HAP-1 (cell line): ENCODE measurements around the gene LATS2.
A peak's percentile ranks its signal among the peaks of the same experiment; 100 is the strongest.

Source experiments
- DNase-seq, 2 experiments: peaks; one replicate each; pipeline ENCODE4 v3.0.0-alpha.2; 2016 to 2020; ENCODE audit warnings: low spot score in 2 of 2
- H3K27me3 ChIP-seq: fragments of 250-450 bp; sonication (Bioruptor Pico); 2 replicates; pipeline ENCODE4 v1.5.1; 2020; ENCODE audit warnings: low read depth, mild to moderate bottlenecking, moderate library complexity
- H3K36me3 ChIP-seq: fragments of 250-450 bp; sonication (Bioruptor Pico); replicated peaks from 2 replicates; pipeline ENCODE4 v1.5.1; 2020; ENCODE audit warnings: mild to moderate bottlenecking
- H3K4me1 ChIP-seq: fragments of 250-450 bp; sonication (Bioruptor Pico); 2 replicates; pipeline ENCODE4 v1.5.1; 2020; ENCODE audit warnings: mild to moderate bottlenecking
- H3K4me3 ChIP-seq: fragments of 250-450 bp; sonication (Bioruptor Pico); 2 replicates; pipeline ENCODE4 v1.5.1; 2020; ENCODE audit warnings: mild to moderate bottlenecking, moderate library complexity
- H3K9me3 ChIP-seq: fragments of 250-450 bp; sonication (Bioruptor Pico); 2 replicates; pipeline ENCODE4 v1.5.1; 2020; ENCODE audit warnings: mild to moderate bottlenecking, moderate library complexity
- in situ Hi-C: fragments of 300-500 bp; cut with MboI; formaldehyde crosslinking; loops from 3 replicates; pipeline ENCODE4 v1.14.3; 2020; ENCODE audit warnings: low sequenced_read_pairs, inconsistent platforms, mixed read lengths

LATS2 gene

DNA sequence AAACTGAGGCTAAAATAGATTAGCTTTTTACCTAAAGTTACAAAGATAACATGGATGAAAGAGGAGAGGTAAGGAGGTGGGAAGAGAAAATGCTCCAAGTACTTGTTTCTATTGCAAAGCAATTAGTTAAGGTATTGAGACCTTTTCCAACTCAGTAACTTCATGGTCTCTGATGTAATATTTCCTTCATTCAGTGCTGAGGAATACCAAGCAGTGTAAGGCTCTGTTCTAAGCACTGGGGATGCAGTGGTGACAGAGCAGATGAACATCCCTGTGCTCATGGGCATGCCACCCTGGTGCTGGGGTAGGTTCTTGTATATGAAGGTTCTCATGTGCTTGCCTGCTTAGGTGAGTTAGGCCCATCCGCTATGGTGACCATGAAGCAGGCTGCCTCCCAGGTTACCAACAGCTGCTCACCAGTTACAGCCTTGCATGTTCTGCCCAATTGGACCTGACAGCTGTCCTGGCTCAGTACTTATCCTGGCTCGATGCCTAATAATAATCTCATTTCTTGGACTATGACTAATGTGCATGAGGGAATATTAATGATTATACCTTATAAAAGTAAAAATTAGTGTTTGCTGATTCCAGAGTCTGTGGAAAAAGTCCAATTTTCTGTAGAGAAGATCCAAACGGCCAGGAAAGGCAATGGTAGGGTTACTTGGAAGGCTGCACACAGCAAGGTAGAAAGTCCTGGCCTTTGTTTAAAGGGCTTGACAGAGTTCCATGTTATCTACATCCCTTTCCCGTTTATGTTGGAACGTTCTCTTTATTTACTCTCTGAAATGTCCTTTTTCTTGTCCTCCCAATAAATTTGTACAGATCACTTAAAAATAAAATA is 48.3 kb downstream of the LATS2 start:
- no peaks in the 10 kb centered on the region for H3K36me3 ChIP-seq
- H3K27me3 ChIP-seq = no peaks in the 10 kb centered on the region
- in situ Hi-C loops = no loop called here
- no peaks in the 10 kb centered on the region for H3K9me3 ChIP-seq
- H3K4me3 ChIP-seq = no peak overlapping the region
- no peak for DNase-seq
- H3K4me1 ChIP-seq = no peaks in the 10 kb centered on the region

DNA sequence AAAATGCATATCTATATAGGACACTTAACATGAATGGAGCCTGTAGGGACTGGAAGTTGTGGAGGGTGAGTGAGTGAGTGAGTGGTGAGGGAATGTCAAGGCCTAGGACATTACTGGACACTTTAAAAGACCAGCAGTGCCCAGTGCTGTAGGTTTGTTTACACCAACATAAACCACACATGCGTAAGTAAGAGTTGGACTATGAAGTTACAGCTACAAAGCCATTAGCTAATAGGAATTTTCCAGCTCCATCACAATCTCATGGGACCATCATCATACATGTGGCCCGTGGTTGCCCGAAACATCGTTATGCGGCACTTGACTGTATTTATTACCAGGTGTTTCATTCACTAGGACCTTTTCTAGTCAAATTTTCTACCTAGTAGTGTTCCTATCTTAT is 49.2 kb downstream of the LATS2 start:
- H3K36me3 ChIP-seq = no peaks in the 10 kb centered on the region
- no peaks in the 10 kb centered on the region for H3K27me3 ChIP-seq
- no peak overlapping the region for H3K4me3 ChIP-seq
- H3K4me1 ChIP-seq = no peaks in the 10 kb centered on the region
- in situ Hi-C loops = no loop called here
- H3K9me3 ChIP-seq = no peaks in the 10 kb centered on the region
- DNase-seq = no peak

DNA sequence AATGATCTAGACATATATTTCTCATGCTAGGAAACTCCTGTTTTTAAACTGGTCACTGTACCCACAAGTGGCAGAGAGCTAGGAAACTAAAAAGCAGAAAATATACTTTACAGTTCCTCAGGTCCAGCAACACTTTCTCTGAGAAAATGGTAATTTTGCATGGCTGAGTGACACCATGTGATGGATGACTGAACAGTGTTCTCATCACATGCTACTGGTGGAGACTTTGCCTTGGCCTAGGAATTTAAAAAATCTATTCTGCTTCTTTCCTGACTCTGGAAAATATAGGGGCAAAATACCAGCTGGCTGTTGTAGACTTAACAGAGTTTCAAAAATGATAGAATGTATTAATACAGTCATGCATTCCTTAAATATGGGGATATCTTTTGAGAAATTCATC is 50.0 kb downstream of the LATS2 start:
- Histone ChIP-seq H3K27me3 (no peaks in the 10 kb centered on the region), H3K36me3 (no peaks in the 10 kb centered on the region), H3K9me3 (no peaks in the 10 kb centered on the region), H3K4me1 (no peaks in the 10 kb centered on the region), H3K4me3 (no peak overlapping the region)
- in situ Hi-C loops = no loop called here
- DNase-seq = no peak

DNA sequence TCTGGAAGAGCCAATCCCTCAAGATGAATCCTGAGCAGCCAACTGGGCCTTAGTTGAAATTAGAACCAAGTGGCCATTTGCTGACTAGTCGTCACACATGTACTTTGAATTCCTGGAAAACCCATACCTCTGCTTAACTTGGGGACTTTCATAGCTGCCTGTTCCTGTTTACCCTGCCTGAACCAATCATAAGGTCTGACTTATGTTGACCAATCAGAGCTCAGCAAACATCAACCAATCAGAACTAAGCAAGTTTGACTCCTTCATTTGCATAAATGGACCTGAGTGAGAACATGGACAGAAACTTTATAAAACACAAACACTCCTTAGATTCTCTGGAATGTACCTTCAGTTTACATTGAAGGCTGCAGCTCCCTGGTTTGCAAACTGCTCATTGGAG is 50.8 kb downstream of the LATS2 start:
- Histone ChIP-seq H3K36me3 (no peaks in the 10 kb centered on the region), H3K9me3 (no peaks in the 10 kb centered on the region), H3K4me3 (no peak overlapping the region), H3K27me3 (no peaks in the 10 kb centered on the region), H3K4me1 (no peaks in the 10 kb centered on the region)
- in situ Hi-C loops = no loop called here
- no peak for DNase-seq

DNA sequence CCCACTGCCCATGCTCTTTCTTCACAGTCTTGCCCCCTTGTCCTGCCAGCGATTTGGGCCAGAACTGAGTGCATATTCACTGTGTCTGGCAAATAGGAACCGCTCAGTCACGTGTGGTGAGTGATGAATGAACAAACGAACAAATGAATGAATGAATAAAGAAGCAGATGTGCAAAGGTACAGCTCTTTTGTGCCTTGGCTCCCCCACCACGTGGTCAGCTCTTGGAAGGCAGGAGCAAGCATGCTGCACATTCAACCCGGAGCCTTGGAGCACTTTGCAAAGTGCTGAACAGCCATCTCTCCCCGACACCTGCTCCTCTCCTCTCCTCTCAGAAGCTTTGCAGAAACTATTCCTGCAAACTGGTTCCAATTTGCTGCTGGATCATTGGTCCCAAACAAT is 52.4 kb downstream of the LATS2 start:
- no peaks in the 10 kb centered on the region for H3K36me3 ChIP-seq
- DNase-seq = no peak
- no peaks in the 10 kb centered on the region for H3K27me3 ChIP-seq
- in situ Hi-C loops = no loop called here
- H3K9me3 ChIP-seq = no peaks in the 10 kb centered on the region
- no peaks in the 10 kb centered on the region for H3K4me1 ChIP-seq
- H3K4me3 ChIP-seq = no peak overlapping the region

DNA sequence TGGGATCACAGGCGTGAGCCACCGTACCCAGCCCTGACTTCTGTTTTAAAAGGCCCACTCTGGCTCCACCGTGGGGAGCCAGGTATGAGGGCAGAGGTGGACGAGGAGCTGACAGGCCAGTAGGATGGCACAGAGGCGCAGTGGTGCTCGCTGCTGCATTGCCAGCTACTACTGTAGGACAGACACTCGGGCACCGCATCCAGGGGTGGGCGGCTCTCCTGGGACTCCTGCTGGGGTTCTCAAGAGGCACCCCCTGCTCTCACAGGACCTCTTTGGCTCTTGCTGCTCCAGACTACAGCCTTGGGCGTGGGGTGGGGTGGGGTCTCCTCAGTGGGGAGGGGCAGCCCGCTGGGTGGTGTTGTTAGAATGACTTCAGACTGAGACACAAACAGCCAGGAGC is 53.4 kb downstream of the LATS2 start:
- Histone ChIP-seq H3K9me3 (no peaks in the 10 kb centered on the region), H3K36me3 (no peaks in the 10 kb centered on the region), H3K4me1 (no peaks in the 10 kb centered on the region), H3K27me3 (no peaks in the 10 kb centered on the region), H3K4me3 (no peak overlapping the region)
- no peak for DNase-seq
- in situ Hi-C loops = no loop called here

DNA sequence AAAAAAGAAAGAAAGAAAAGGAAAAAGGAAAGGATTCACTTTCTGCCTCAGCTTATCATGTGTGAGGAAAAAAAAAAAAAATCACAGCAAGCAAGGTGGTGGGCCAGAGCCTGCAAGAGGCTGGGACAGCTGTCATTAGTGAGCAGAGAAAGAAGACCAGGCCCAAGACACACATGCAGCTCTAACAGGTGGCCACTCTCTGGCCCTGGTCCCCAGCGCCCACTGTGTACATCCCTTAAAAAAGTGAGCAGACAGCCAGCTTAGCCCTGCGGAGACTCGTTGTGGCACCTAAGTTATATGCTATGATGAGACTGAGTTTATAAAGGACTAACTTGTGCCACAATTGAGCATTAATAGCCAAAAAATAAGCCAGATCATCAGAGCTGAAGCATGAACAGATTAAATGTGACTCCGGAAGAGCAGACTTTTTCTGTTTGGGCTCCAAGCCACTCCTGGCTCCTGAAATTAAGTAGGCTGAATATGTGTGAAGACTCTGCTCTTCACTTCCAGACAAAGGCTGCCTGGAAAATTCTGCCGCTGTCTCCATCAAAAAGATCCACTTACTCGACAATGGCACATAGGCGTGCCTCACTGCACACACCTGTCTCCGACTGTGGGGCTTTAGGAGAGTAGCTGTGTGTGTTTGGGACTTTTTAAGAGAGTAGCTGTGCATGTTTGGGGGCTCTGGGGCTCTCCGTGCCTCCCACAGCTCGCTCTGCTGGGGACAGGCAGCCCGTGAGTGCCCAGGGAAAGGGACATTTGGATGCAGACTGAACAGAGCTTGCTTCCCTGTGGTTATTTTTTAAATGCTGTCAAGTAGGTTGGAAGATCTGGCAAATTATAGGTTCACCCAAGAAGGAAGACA is 55.0 kb downstream of the LATS2 start:
- H3K9me3 ChIP-seq = no peaks in the 10 kb centered on the region
- no peaks in the 10 kb centered on the region for H3K36me3 ChIP-seq
- in situ Hi-C loops = no loop called here
- no peaks in the 10 kb centered on the region for H3K4me1 ChIP-seq
- no peak for DNase-seq
- no peaks in the 10 kb centered on the region for H3K27me3 ChIP-seq
- no peak overlapping the region for H3K4me3 ChIP-seq

DNA sequence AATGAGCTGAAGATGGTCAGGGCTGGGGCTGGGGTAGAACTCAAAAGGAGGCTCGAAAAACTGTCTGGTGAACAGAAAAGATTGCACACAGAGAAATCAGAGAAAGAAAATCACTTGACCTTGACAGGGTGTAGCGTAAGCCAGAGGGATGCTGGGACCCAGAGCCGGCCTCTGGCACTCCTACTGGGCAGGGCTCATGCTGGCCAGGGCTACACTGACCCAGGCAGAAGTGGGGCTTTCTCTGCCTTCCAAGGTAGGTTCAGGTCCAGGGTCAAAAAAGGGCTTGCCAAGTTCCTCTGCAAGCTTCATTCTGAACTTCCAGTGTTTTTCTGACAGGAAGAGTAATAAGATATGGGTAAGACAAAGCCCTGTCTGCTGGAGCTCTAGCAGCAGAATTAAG is 56.2 kb downstream of the LATS2 start:
- no peak overlapping the region for H3K4me3 ChIP-seq
- in situ Hi-C loops = no loop called here
- no peaks in the 10 kb centered on the region for H3K36me3 ChIP-seq

DNA sequence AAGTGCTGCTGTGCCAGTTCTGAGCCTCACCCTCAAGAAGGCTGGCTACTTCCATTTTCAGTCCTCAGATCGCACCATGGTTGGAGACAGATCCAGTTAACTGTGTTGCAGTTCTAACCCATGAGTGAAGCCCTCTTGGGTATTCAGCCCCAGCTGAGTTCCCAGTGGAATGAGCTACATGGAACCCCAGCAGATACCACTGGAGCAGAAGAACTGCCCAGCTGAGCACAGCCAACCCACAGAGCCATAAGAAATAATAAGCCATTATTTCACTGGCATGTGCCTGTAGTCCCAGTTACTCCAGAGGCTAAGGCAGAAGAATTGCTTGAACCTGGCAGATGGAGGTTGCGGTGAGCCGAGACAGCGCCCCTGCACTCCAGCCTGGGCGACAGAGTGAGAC is 59.9 kb downstream of the LATS2 start:
- Histone ChIP-seq H3K36me3 (no peaks in the 10 kb centered on the region; the same call in 1 of the 2 replicates), H3K4me1 (no peaks in the 10 kb centered on the region; the same call in 1 of the 2 replicates), H3K4me3 (no peak overlapping the region), H3K9me3 (no peaks in the 10 kb centered on the region), H3K27me3 (no peaks in the 10 kb centered on the region)
- in situ Hi-C loops = no loop called here
- DNase-seq = no peak

More for the DNA sequence above, 56.2 kb downstream of the LATS2 start:
- Histone ChIP-seq H3K4me1 (no peaks in the 10 kb centered on the region), H3K9me3 (no peaks in the 10 kb centered on the region), H3K27me3 (no peaks in the 10 kb centered on the region)
- no peak for DNase-seq

DNA sequence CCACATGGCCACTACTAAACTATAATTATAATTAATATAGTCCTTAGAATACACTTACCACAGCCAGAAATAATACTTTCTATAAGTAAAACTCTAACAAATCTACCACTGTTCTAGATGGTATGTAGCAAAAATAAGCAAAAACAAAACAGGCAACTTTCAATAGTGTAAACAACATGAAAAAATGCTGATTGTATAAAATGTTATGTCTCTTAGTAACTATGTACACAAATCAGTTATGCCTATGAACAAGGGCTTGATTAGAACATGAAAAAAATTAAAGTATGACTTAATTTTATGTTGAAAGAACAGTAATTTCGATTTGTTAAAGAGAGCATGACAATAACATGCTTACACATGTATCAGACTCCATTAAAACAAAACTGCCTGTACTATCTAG is 60.7 kb downstream of the LATS2 start:
- Histone ChIP-seq H3K4me3 (no peak overlapping the region), H3K9me3 (no peaks in the 10 kb centered on the region), H3K36me3 (no peaks in the 10 kb centered on the region; the same call in 1 of the 2 replicates), H3K4me1 (no peaks in the 10 kb centered on the region; the same call in 1 of the 2 replicates), H3K27me3 (no peaks in the 10 kb centered on the region)
- DNase-seq = no peak
- in situ Hi-C loops = no loop called here

DNA sequence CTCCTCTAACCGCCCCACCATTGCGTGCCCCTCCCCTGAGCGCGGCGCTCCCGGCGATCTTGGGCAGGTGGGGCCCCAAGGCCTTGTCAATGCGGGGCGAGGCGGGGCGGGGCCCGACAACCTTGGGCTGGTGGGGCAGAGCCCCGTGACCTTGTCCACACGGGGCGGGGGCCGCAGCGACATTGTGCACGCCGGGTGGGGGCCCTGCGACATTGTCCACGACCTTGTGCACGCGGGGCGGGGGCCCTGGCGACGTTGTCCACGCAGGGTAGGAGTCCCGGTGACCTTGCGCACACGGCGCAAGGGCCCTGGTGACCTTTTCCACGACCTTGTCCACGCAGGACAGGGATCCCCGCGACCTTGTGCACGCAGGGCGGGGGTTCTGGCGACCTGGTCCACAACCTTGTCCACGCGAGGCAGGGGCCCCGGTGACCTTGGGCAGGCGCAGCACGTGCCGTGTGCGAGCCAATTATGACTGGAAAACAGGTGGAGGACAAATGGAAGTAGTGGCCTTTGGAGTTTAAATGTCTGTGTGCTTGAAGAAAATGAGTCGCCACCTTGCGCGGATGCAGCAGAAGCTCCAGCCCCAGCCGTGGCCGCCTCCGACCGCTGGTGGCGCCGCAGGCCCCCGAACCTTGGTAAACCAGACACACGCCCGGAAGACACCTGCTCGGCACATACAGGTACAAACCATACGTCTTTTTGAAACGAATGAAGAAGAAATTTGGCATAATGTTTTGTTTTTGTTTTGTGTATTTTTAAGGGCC is 62.6 kb downstream of the LATS2 start:
- no peaks in the 10 kb centered on the region for H3K27me3 ChIP-seq
- H3K4me1 ChIP-seq = no peaks in the 10 kb centered on the region; the same call in 1 of the 2 replicates
- no peak overlapping the region for H3K4me3 ChIP-seq
- in situ Hi-C loops = no loop called here
- H3K9me3 ChIP-seq = no peaks in the 10 kb centered on the region
- DNase-seq = no peak
- H3K36me3 ChIP-seq = peaks cover 4% of the 10 kb centered on the region

DNA sequence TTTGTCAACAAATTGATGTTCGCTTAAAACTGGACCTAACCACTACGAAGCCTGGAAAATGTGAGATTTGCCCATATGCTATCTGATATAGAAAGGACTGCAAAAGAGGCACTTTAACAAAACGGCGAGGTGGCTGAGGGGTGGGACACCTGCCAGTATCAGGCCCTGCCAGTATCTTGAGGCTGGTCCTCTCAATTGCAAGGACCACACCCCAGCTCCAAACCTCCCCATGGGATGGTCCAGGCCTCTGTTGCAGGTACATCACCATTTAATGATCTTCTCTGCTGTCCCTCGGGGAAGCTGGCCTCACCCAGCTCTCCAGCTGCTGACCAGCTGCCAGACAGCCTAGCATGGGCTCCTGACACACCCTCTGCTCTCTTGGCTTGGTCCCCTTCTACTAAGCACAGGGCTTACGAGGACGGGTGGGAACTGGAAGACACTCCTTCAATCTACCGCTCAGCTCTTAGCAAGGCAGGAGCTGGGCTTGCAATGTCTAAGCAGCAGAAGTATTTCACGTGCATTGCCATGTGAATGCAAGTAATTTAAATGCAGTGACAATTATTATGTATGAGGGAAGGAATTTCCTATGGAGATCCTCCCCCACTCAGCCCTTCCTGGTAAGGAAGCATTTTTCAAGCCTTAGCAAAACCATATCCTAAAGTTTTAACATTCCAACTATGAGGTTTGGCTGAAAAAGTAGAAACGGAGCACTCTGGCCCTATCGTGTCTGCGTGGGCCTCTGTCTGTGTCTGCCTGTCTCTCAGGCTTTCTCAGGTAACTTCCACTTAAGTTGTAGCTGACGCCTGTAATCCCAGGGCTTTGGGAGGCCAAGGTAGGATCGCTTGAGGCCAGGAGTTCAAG is 63.9 kb downstream of the LATS2 start:
- DNase-seq = peak; percentile 26 to 40
- H3K36me3 ChIP-seq = peaks cover 4% of the 10 kb centered on the region
- in situ Hi-C loops = no loop called here
- H3K27me3 ChIP-seq = no peaks in the 10 kb centered on the region
- no peaks in the 10 kb centered on the region; the same call in 1 of the 2 replicates for H3K4me1 ChIP-seq
- no peak overlapping the region for H3K4me3 ChIP-seq
- no peaks in the 10 kb centered on the region for H3K9me3 ChIP-seq
